ENCODE results near the gene GLT1D1. TPM values are rescaled to one million over a fixed set of nuclear protein-coding genes. Genes with fewer than 3 reads are reported as not detected.
"Not testable (repeated sequence)": the region's sequence is repeated elsewhere in the genome, so short reads cannot be mapped to it uniquely, and the experiment has no call there.

GLT1D1 gene
- 9.5 TPM for total RNA-seq

GRCh38 chr12:128852885-128853599 is at the start of gene GLT1D1:
TSS of gene GLT1D1 (plus strand) at chr12:128853478. CDS start at chr12:128853582, 104 bp downstream.
- TF ChIP-seq CTCF (IDR thresholded peaks at IDR 0.05), result no peak
- H3K36me3 ChIP-seq, result no peaks in the 10 kb centered on the region
- no peak within 1 kb of the TSS for H3K27ac ChIP-seq
- peak in 1 of 2 donors; percentile 60 for DNase-seq (ENCODE audit: low spot score in 2 of 2)
- H3K9me3 ChIP-seq, result no peaks in the 10 kb centered on the region
- H3K4me3 ChIP-seq, result peak within 1 kb of the TSS; percentile 47 to 61
- intact Hi-C loops (cut with DNase I), result no loop called here
- no peaks in the 10 kb centered on the region for H3K27me3 ChIP-seq
- no peaks in the 10 kb centered on the region for H3K4me1 ChIP-seq

GRCh38 chr12:128803788-128804187 is 49.5 kb upstream of the GLT1D1 start:
- intact Hi-C loops (cut with DNase I), result no loop called here
- Histone ChIP-seq H3K36me3 (peaks cover 47 to 74% of the 10 kb centered on the region in 2 donors), H3K27me3 (no peaks in the 10 kb centered on the region), H3K4me3 (no peak overlapping the region), H3K9me3 (no peaks in the 10 kb centered on the region), H3K27ac (no peak overlapping the region), H3K4me1 (peaks cover 0 to 6% of the 10 kb centered on the region in 2 donors)
- no peak for TF ChIP-seq CTCF (IDR thresholded peaks at IDR 0.05)
- DNase-seq (ENCODE audit: low spot score in 2 of 2), result no peak

- DNase-seq (ENCODE audit: low spot score in 2 of 2), result no peak
- no peaks in the 10 kb centered on the region for H3K27me3 ChIP-seq
- H3K36me3 ChIP-seq, result peaks cover 41 to 70% of the 10 kb centered on the region in 2 donors
- TF ChIP-seq CTCF (IDR thresholded peaks at IDR 0.05), result no peak
- no peak overlapping the region for H3K27ac ChIP-seq
- H3K9me3 ChIP-seq, result no peaks in the 10 kb centered on the region
- H3K4me3 ChIP-seq, result no peak overlapping the region
- peaks cover 0 to 9% of the 10 kb centered on the region in 2 donors for H3K4me1 ChIP-seq
- intact Hi-C loops (cut with DNase I), result no loop called here
These were observed 48.5 kb upstream of the GLT1D1 start for GRCh38 chr12:128804762-128805161.

GRCh38 chr12:128805406-128805805 is 47.9 kb upstream of the GLT1D1 start:
- H3K4me3 ChIP-seq; DNase-seq (ENCODE audit: low spot score in 2 of 2); H3K27ac ChIP-seq; H3K9me3 ChIP-seq; intact Hi-C loops (cut with DNase I); H3K27me3 ChIP-seq: not testable (repeated sequence)
- Histone ChIP-seq H3K4me1 (peaks cover 0 to 14% of the 10 kb centered on the region in 2 donors), H3K36me3 (peaks cover 36 to 63% of the 10 kb centered on the region in 2 donors)

GRCh38 chr12:128806573-128806972 is 46.7 kb upstream of the GLT1D1 start:
- H3K36me3 ChIP-seq, result peaks cover 36 to 55% of the 10 kb centered on the region in 2 donors

More at GRCh38 chr12:128806573-128806972, 46.7 kb upstream of the GLT1D1 start:
- intact Hi-C loops (cut with DNase I), result no loop called here
- Histone ChIP-seq H3K4me1 (peaks cover 0 to 18% of the 10 kb centered on the region in 2 donors), H3K27me3 (no peaks in the 10 kb centered on the region), H3K27ac (no peak overlapping the region), H3K9me3 (no peaks in the 10 kb centered on the region), H3K4me3 (no peak overlapping the region)
- DNase-seq (ENCODE audit: low spot score in 2 of 2), result no peak
- TF ChIP-seq CTCF (IDR thresholded peaks at IDR 0.05), result no peak
